Astrocyte (in vitro differentiated cells and primary cell): ENCODE results near the gene ANKH. TPM values are rescaled to one million over a fixed set of nuclear protein-coding genes. Genes with fewer than 3 reads are reported as not detected.

Source experiments
- DNase-seq: peaks from one replicate; pipeline ENCODE4 v3.0.0-alpha.2; 2010; ENCODE audit warnings: low read depth
- FAIRE-seq: peaks from 2 replicates; lab custom pipeline; 2011; peaks lifted over from hg19 to GRCh38; lab: Jason Lieb, UNC
- H2AFZ ChIP-seq: 2 replicates; pipeline ENCODE4 v1.6.0; 2012; ENCODE audit warnings: low read depth, low read length, inconsistent platforms
- H3K27ac ChIP-seq: 2 replicates; pipeline ENCODE4 v1.5.1; 2011; ENCODE audit warnings: low read depth, low read length, inconsistent platforms
- H3K27me3 ChIP-seq: 2 replicates; pipeline ENCODE4 v1.6.0; 2011; ENCODE audit warnings: low read length, inconsistent platforms; ENCODE audit not compliant: insufficient read depth
- H3K36me3 ChIP-seq: 2 replicates; pipeline ENCODE4 v1.5.1; 2011; ENCODE audit warnings: low read length, inconsistent platforms; ENCODE audit not compliant: insufficient read depth
- H3K4me1 ChIP-seq: 2 replicates; pipeline ENCODE4 v1.5.1; 2011; ENCODE audit warnings: low read length, inconsistent platforms; ENCODE audit not compliant: insufficient read depth
- H3K4me2 ChIP-seq: 2 replicates; pipeline ENCODE4 v1.6.0; 2012; ENCODE audit warnings: low read length, inconsistent platforms
- H3K4me3 ChIP-seq: 2 replicates; pipeline ENCODE4 v1.5.1; 2011; ENCODE audit warnings: low read depth, mild to moderate bottlenecking, low read length, inconsistent platforms; ENCODE audit not compliant: insufficient read depth
- H3K79me2 ChIP-seq: 2 replicates; pipeline ENCODE4 v1.6.0; 2012; ENCODE audit warnings: mild to moderate bottlenecking, low read length, inconsistent platforms; ENCODE audit not compliant: insufficient read depth
- H3K9ac ChIP-seq: 2 replicates; pipeline ENCODE4 v1.6.0; 2012; ENCODE audit warnings: mild to moderate bottlenecking, low read length, inconsistent platforms
- H3K9me3 ChIP-seq: 2 replicates; pipeline ENCODE4 v1.5.1; 2012; ENCODE audit warnings: low read depth, mild to moderate bottlenecking, low read length, inconsistent platforms; ENCODE audit not compliant: insufficient read depth
- H4K20me1 ChIP-seq: 2 replicates; pipeline ENCODE4 v1.6.0; 2012; ENCODE audit warnings: low read length, inconsistent platforms; ENCODE audit not compliant: insufficient read depth
- H3K27ac Mint-ChIP-seq: one replicate; pipeline ENCODE4 v1.8.0; 2021; ENCODE audit warnings: mild to moderate bottlenecking, mixed read lengths; ENCODE audit not compliant: unreplicated experiment
- H3K27me3 Mint-ChIP-seq: one replicate; pipeline ENCODE4 v1.8.0; 2021; ENCODE audit warnings: low read depth, mixed read lengths; ENCODE audit not compliant: unreplicated experiment
- H3K36me3 Mint-ChIP-seq: one replicate; pipeline ENCODE4 v1.8.0; 2021; ENCODE audit warnings: low read depth, mixed read lengths; ENCODE audit not compliant: unreplicated experiment
- H3K4me1 Mint-ChIP-seq: one replicate; pipeline ENCODE4 v1.8.0; 2021; ENCODE audit warnings: low read depth, mixed read lengths; ENCODE audit not compliant: unreplicated experiment
- H3K4me3 Mint-ChIP-seq: one replicate; pipeline ENCODE4 v1.8.0; 2021; ENCODE audit warnings: mild to moderate bottlenecking, moderate library complexity, mixed read lengths; ENCODE audit not compliant: unreplicated experiment
- H3K9me3 Mint-ChIP-seq: one replicate; pipeline ENCODE4 v1.8.0; 2021; ENCODE audit warnings: mild to moderate bottlenecking, mixed read lengths; ENCODE audit not compliant: unreplicated experiment
- CTCF ChIP-seq: IDR thresholded peaks from 2 replicates; pipeline ENCODE4 v1.5.1; 2011; ENCODE audit warnings: low read depth, mild to moderate bottlenecking, inconsistent platforms, low read length, moderate library complexity; ENCODE audit not compliant: insufficient read depth
- EZH2 ChIP-seq: IDR thresholded peaks from 2 replicates; pipeline ENCODE4 v1.6.1; 2012; ENCODE audit warnings: mild to moderate bottlenecking, low read length, inconsistent platforms; ENCODE audit not compliant: insufficient read depth
- total RNA-seq: library from RNA; stranded (reverse); gene quantifications from 2 replicates; pipeline ENCODE4 v1.2.1, GENCODE V29; 2021

ANKH gene
- total RNA-seq, 1 donor from 2014 or later: 15.8 TPM

DNA sequence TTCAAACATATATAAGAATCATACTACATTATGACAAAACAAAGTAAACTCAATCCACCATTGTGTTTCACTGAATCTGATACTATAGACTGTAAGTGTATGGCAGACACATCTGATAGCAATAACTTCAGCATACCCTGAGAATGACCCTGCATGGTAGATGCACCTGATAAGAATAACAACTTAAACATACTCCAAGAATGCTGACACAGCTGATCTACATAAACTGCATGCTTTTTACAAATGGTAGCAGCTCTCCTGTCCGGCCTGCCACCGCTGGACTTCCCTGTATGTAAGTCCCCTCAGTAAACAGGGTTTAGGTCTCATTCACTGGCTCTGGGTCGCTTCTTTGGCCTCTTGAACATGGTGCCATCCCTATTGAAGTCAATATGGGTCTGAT lies 100.4 kb downstream of the ANKH start:
- H3K27ac ChIP-seq: no peak overlapping the region
- peaks cover 8% of the 10 kb centered on the region for H3K4me1 Mint-ChIP-seq
- H3K27ac Mint-ChIP-seq: no peak overlapping the region

GRCh38 chr5:14768508-14769365 lies 102.8 kb downstream of the ANKH start:
- H3K27me3 ChIP-seq: no peaks in the 10 kb centered on the region
- no peaks in the 10 kb centered on the region for H3K36me3 ChIP-seq
- no peaks in the 10 kb centered on the region for H3K79me2 ChIP-seq
- no peaks in the 10 kb centered on the region for H4K20me1 ChIP-seq
- TF ChIP-seq EZH2 (no peak), CTCF (no peak)
- no peak overlapping the region for H3K27ac Mint-ChIP-seq
- DNase-seq (no peak), FAIRE-seq (no peak)
- H3K4me3 Mint-ChIP-seq: no peak overlapping the region
- H3K9ac ChIP-seq: no peak overlapping the region
- H3K4me2 ChIP-seq: no peak overlapping the region
- H3K27me3 Mint-ChIP-seq: no peaks in the 10 kb centered on the region
- no peaks in the 10 kb centered on the region for H3K9me3 ChIP-seq
- H2AFZ ChIP-seq: no peak overlapping the region
- no peak overlapping the region for H3K4me3 ChIP-seq
- no peaks in the 10 kb centered on the region for H3K4me1 Mint-ChIP-seq
- H3K27ac ChIP-seq: no peak overlapping the region
- peaks cover 1% of the 10 kb centered on the region for H3K36me3 Mint-ChIP-seq
- no peaks in the 10 kb centered on the region for H3K9me3 Mint-ChIP-seq
- H3K4me1 ChIP-seq: no peaks in the 10 kb centered on the region

More for the DNA sequence above, 100.4 kb downstream of the ANKH start:
- Mint-ChIP-seq H3K27me3 (no peaks in the 10 kb centered on the region), H3K9me3 (no peaks in the 10 kb centered on the region), H3K4me3 (no peak overlapping the region), H3K36me3 (no peaks in the 10 kb centered on the region)
- H3K79me2 ChIP-seq: no peaks in the 10 kb centered on the region
- no peaks in the 10 kb centered on the region for H3K36me3 ChIP-seq
- no peaks in the 10 kb centered on the region for H3K9me3 ChIP-seq
- H3K4me2 ChIP-seq: no peak overlapping the region
- H3K9ac ChIP-seq: no peak overlapping the region
- H3K27me3 ChIP-seq: no peaks in the 10 kb centered on the region
- FAIRE-seq (no peak), DNase-seq (no peak)
- no peak for TF ChIP-seq CTCF
- TF ChIP-seq EZH2: no peak
- H3K4me1 ChIP-seq: no peaks in the 10 kb centered on the region
- no peak overlapping the region for H2AFZ ChIP-seq
- H3K4me3 ChIP-seq: no peak overlapping the region
- H4K20me1 ChIP-seq: no peaks in the 10 kb centered on the region
